GM18951 (cell line): ENCODE data around the gene HDLBP.

Source experiments
- POLR2A ChIP-seq: IDR thresholded peaks from 4 replicates; pipeline ENCODE4 v1.6.1; 2011; ENCODE audit warnings: mild to moderate bottlenecking; ENCODE audit not compliant: insufficient read length, insufficient read depth; ENCODE audit errors: extremely low read depth
- in situ Hi-C: fragments of 300-500 bp; cut with MboI; formaldehyde crosslinking; loops from one replicate; pipeline ENCODE4 v1.12.0; 2022; ENCODE audit warnings: low sequenced_read_pairs, mixed read lengths, inconsistent platforms; ENCODE audit not compliant: unreplicated experiment

The HDLBP gene

GRCh38 chr2:241351640-241352031, 36.2 kb upstream of the HDLBP start:
- in situ Hi-C loops: no loop called here
- no peak for TF ChIP-seq POLR2A

- no peak for TF ChIP-seq POLR2A
These were observed 35.6 kb upstream of the HDLBP start for GRCh38 chr2:241350878-241351639.

GRCh38 chr2:241350530-241350877, 35.0 kb upstream of the HDLBP start:
- no peak for TF ChIP-seq POLR2A
- in situ Hi-C loops: no loop called here

More at GRCh38 chr2:241350878-241351639, 35.6 kb upstream of the HDLBP start:
- in situ Hi-C loops: no loop called here

- in situ Hi-C loops: no loop called here
- TF ChIP-seq POLR2A: no peak
These were observed 34.5 kb upstream of the HDLBP start for GRCh38 chr2:241349941-241350340.

- TF ChIP-seq POLR2A: no peak
- in situ Hi-C loops: no loop called here
These were observed 29.6 kb upstream of the HDLBP start for GRCh38 chr2:241344925-241345651.

- in situ Hi-C loops: no loop called here
- no peak for TF ChIP-seq POLR2A
These were observed 25.2 kb upstream of the HDLBP start for GRCh38 chr2:241340631-241341163.

GRCh38 chr2:241339839-241340630, 24.6 kb upstream of the HDLBP start:
- in situ Hi-C loops: no loop called here
- TF ChIP-seq POLR2A: no peak

- TF ChIP-seq POLR2A: no peak
- in situ Hi-C loops: no loop called here
These were observed 19.3 kb upstream of the HDLBP start for GRCh38 chr2:241334813-241335212.

GRCh38 chr2:241330616-241330981, 15.1 kb upstream of the HDLBP start:
- in situ Hi-C loops: no loop called here
- no peak for TF ChIP-seq POLR2A

- no peak for TF ChIP-seq POLR2A
- in situ Hi-C loops: no loop called here
These were observed 14.5 kb upstream of the HDLBP start for GRCh38 chr2:241329669-241330615.

GRCh38 chr2:241325257-241325656, 9.8 kb upstream of the HDLBP start:
- in situ Hi-C loops: no loop called here
- no peak for TF ChIP-seq POLR2A

- in situ Hi-C loops: no loop called here
- no peak for TF ChIP-seq POLR2A
These were observed 9.3 kb upstream of the HDLBP start for GRCh38 chr2:241324775-241325174.
